Fibroblast of pulmonary artery (primary cell): ENCODE results near the gene APLF.
A peak's percentile ranks its signal among the peaks of the same experiment; 100 is the strongest.

Experiments used
- DNase-seq: peaks from one replicate; pipeline ENCODE4 v3.0.0-alpha.2; 2010; ENCODE audit warnings: low read depth
- H3K4me3 ChIP-seq: replicated peaks from 2 replicates; pipeline ENCODE4 v1.5.1; 2011; ENCODE audit warnings: low read depth, mild to moderate bottlenecking, control low read depth, low read length, moderate library complexity
- TF ChIP-seq, protein P1 (sequence below): IDR thresholded peaks from 2 replicates; pipeline ENCODE4 v1.5.1; 2011; ENCODE audit warnings: mild to moderate bottlenecking, control low read depth, low read length, inconsistent platforms; ENCODE audit errors: missing control alignments

APLF gene

GRCh38 chr2:68465081-68465916, 2.1 kb upstream of the APLF start:
- H3K4me3 ChIP-seq: no peak overlapping the region
- no peak for DNase-seq
- TF ChIP-seq, protein P1, sequence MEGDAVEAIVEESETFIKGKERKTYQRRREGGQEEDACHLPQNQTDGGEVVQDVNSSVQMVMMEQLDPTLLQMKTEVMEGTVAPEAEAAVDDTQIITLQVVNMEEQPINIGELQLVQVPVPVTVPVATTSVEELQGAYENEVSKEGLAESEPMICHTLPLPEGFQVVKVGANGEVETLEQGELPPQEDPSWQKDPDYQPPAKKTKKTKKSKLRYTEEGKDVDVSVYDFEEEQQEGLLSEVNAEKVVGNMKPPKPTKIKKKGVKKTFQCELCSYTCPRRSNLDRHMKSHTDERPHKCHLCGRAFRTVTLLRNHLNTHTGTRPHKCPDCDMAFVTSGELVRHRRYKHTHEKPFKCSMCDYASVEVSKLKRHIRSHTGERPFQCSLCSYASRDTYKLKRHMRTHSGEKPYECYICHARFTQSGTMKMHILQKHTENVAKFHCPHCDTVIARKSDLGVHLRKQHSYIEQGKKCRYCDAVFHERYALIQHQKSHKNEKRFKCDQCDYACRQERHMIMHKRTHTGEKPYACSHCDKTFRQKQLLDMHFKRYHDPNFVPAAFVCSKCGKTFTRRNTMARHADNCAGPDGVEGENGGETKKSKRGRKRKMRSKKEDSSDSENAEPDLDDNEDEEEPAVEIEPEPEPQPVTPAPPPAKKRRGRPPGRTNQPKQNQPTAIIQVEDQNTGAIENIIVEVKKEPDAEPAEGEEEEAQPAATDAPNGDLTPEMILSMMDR: no peak

DNA sequence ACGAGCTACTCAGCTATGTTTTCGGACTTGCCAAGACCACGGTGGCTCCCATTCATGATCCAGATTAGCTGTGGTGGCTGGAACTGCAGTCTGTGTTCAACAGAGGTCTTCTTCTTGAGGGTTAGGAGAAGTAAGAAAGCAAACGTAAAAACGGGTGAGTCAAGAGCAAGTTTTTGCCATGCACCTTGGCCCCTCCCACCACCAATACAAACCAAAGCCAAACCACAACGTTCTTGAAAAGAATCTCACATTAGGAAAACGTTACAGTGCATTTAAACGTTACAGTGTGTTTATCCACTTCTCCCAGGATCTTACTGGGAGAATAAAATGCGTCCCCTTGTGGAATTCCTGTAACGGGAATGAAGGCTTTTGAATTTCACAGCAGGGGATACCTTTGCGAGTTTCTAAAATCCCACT, 1.0 kb upstream of the APLF start:
- TF ChIP-seq, protein P1: peak; percentile 30
- peak overlapping the region; percentile 95 for H3K4me3 ChIP-seq

DNA sequence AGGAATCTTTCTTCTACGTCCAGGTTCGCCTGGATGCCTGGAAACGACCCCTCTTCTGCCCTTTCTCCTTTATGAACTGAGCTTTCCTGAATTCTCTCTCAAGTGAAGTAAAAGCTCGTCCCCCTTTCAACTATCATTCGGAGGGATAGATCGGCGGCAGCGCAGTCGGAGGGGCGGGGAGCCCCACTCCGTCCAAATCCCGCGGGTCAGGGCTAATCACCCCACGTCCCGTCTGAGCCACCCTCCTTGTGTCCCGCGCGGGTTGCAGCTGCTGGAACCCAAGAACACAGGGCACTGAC, 658 bp upstream of the APLF start:
- TF ChIP-seq, protein P1: no peak
- H3K4me3 ChIP-seq: peak overlapping the region; percentile 95
- no peak for DNase-seq

More for the DNA sequence above, 1.0 kb upstream of the APLF start:
- DNase-seq: peak; percentile 61

DNA sequence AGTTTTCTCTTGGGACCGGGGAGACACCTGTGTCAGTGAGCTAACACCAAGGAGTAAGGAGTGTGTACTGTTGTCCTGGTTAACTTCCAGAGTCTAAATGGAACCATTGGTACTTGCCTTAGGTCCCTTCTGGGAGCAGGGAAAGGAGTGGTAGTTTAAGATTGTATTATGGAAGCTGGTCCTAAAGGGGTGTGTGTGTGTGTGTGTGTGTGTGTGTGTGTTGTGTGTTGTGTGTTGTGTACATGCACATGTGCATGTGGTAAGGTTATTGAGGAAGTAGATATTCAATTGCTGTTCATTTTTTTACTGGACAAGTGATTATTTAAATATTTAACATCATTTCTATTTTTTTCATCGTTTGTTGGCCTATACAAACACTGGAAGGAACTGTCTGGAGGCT, 1.4 kb downstream of the APLF start:
- no peak for DNase-seq
- TF ChIP-seq, protein P1: no peak
- H3K4me3 ChIP-seq: peak overlapping the region; percentile 95

DNA sequence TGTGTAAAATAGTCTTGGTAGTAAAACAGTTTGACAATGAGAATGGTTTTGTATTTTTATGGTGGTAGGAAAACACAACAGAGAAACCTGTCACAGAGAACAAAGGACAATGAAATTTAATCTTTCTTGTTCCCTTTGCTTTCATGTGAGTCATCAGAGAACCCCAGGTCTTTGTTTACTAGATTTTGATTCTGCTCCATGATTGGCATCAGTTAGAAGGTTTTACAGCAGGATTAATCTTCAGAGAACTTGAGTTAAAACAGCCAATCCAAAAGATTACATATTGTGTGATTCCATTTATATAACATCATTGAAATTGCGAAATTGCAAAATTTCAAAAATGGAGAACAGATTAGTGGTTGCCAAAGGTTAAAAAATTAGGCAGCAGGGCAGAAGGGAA, 2.5 kb downstream of the APLF start:
- TF ChIP-seq, protein P1: no peak
- H3K4me3 ChIP-seq: no peak overlapping the region
- peak; percentile 30 for DNase-seq

DNA sequence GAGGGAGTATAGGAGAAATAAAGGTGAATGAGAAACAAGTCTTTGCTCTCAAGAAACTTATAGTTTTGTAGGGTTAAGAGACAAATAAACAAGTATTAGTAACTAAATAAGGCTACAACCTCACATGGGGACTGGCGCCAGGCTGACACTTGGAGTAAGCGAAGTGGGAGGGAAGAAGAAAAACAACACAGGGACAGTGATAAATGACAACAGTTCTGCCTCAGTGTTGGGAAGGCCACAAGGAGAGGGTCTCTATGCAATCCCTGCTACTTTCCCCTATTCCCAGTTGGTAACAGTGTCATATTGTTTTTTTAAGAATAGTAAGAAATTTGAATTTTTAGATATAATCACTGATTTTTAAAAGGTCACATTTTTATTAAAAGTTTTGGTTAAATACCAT, 4.0 kb downstream of the APLF start:
- no peak overlapping the region for H3K4me3 ChIP-seq
- no peak for DNase-seq
- TF ChIP-seq, protein P1: no peak
